Keratinocyte (primary cell): ENCODE measurements around the gene MRPS23. TPM values are rescaled to one million over a fixed set of nuclear protein-coding genes. Genes with fewer than 3 reads are reported as not detected.

Source experiments
- DNase-seq: peaks from one replicate; pipeline ENCODE4 v3.0.0-alpha.2; 2011; ENCODE audit warnings: low read depth, missing footprints, low spot score
- FAIRE-seq: peaks from 2 replicates; lab custom pipeline; 2011; peaks lifted over from hg19 to GRCh38; lab: Jason Lieb, UNC
- H2AFZ ChIP-seq: 2 replicates; pipeline ENCODE4 v1.6.0; 2012; ENCODE audit warnings: low read length, control low read depth, inconsistent platforms; ENCODE audit not compliant: control insufficient read depth
- H3K27ac ChIP-seq: 2 replicates; pipeline ENCODE4 v1.5.1; 2011; ENCODE audit warnings: low read length; ENCODE audit not compliant: control insufficient read depth, insufficient read depth
- H3K27me3 ChIP-seq: 3 replicates; pipeline ENCODE4 v1.6.0; 2011; ENCODE audit warnings: low read length; ENCODE audit not compliant: control insufficient read depth, insufficient read depth; ENCODE audit errors: extremely low read depth
- H3K36me3 ChIP-seq, 2 experiments: 2 replicates in 1 of 2; 3 replicates in 1 of 2; pipeline ENCODE4 v1.5.1; 2011; ENCODE audit warnings: low read length in 2 of 2, mild to moderate bottlenecking in 1 of 2; ENCODE audit not compliant: control insufficient read depth in 2 of 2, insufficient read depth in 2 of 2; ENCODE audit errors: extremely low read depth in 1 of 2
- H3K4me1 ChIP-seq: 3 replicates; pipeline ENCODE4 v1.5.1; 2011; ENCODE audit warnings: low read length; ENCODE audit not compliant: control insufficient read depth, insufficient read depth; ENCODE audit errors: extremely low read depth
- H3K4me2 ChIP-seq: 3 replicates; pipeline ENCODE4 v1.6.0; 2011; ENCODE audit warnings: low read depth, low read length; ENCODE audit not compliant: control insufficient read depth, insufficient read depth; ENCODE audit errors: extremely low read depth
- H3K4me3 ChIP-seq, 3 experiments: fragments of 200-600 bp in 1 of 3; sonication (generic) in 1 of 3; 2 replicates in 2 of 3; 3 replicates in 1 of 3; pipeline ENCODE4 v1.5.1; 2011 to 2016; ENCODE audit warnings: low read length in 3 of 3, mild to moderate bottlenecking in 3 of 3, control low read depth in 2 of 3, inconsistent platforms in 1 of 3, low read depth in 1 of 3, mixed read lengths in 1 of 3, mixed run types in 1 of 3, moderate library complexity in 1 of 3; ENCODE audit not compliant: control insufficient read depth in 2 of 3, insufficient read depth in 2 of 3; ENCODE audit errors: extremely low read depth in 1 of 3
- H3K79me2 ChIP-seq: 2 replicates; pipeline ENCODE4 v1.6.0; 2012; ENCODE audit warnings: low read length; ENCODE audit not compliant: control insufficient read depth, insufficient read depth
- H3K9ac ChIP-seq: 3 replicates; pipeline ENCODE4 v1.6.0; 2011; ENCODE audit warnings: low read length; ENCODE audit not compliant: control insufficient read depth, insufficient read depth; ENCODE audit errors: extremely low read depth
- H3K9me1 ChIP-seq: 3 replicates; pipeline ENCODE4 v1.6.0; 2011; ENCODE audit warnings: low read length; ENCODE audit not compliant: control insufficient read depth, insufficient read depth; ENCODE audit errors: extremely low read depth
- H3K9me3 ChIP-seq: 2 replicates; pipeline ENCODE4 v1.5.1; 2012; ENCODE audit warnings: low read depth, low read length; ENCODE audit not compliant: control insufficient read depth
- H4K20me1 ChIP-seq: 3 replicates; pipeline ENCODE4 v1.6.0; 2011; ENCODE audit warnings: low read length; ENCODE audit not compliant: control insufficient read depth, insufficient read depth; ENCODE audit errors: extremely low read depth
- CTCF ChIP-seq, 3 experiments: IDR thresholded peaks in 1 of 3; conservative IDR thresholded peaks in 1 of 3; optimal IDR thresholded peaks in 1 of 3; 2 replicates in 2 of 3; 3 replicates in 1 of 3; pipeline versions ENCODE3 to v1.5.1; 2011; ENCODE audit warnings: low read length in 3 of 3, mild to moderate bottlenecking in 3 of 3, moderate library complexity in 2 of 3, control low read depth in 1 of 3, inconsistent platforms in 1 of 3; ENCODE audit not compliant: insufficient read depth in 2 of 3; ENCODE audit errors: extremely low read depth in 1 of 3
- EZH2 ChIP-seq: IDR thresholded peaks from one replicate; pipeline ENCODE4 v1.6.1; 2012; ENCODE audit warnings: inconsistent platforms, mild to moderate bottlenecking, low read length, moderate library complexity
- dilution Hi-C: fragments of 300-500 bp; cut with MboI; formaldehyde crosslinking; loops from one replicate; pipeline ENCODE4 v1.7.0; 2020; ENCODE audit warnings: low sequenced_read_pairs; ENCODE audit not compliant: extremely low pct_ligation_motif_present
- polyA plus RNA-seq, 5 experiments: library from polyadenylated mRNA; depleted of rRNA in 3 of 5; stranded (reverse) in 3 of 5; stranded (forward) in 1 of 5; unstranded in 1 of 5; fragments of >200 nt; gene quantifications; 1 replicate in 1 of 5; 2 replicates in 3 of 5; 3 replicates in 1 of 5; pipeline versions ENCODE4 v1.2.1 to v1.2.3, GENCODE V29; 2011 to 2012; ENCODE audit warnings: missing spikeins in 2 of 5, low read depth in 1 of 5, low replicate concordance in 1 of 5

MRPS23 gene
- polyA plus RNA-seq, 1 donor (not counting 4 experiments of a cell fraction or from before 2014, with no cell fraction given), result 57.3 TPM

GRCh38 chr17:57810721-57811637, 38.9 kb downstream of the MRPS23 start:
- TF ChIP-seq CTCF (optimal IDR thresholded peaks at IDR 0.05 in 1 of 3, IDR thresholded peaks at IDR 0.05 in 1 of 3, conservative IDR thresholded peaks at IDR 0.05 in 1 of 3; ENCODE audit: extremely low read depth in 1 of 3, insufficient read depth in 2 of 3, low read length in 3 of 3) (peak in 1 of 3 experiments; percentile 3), EZH2 (no peak)
- no peaks in the 10 kb centered on the region for H4K20me1 ChIP-seq
- H3K4me2 ChIP-seq, result peak overlapping the region; percentile 45
- no peaks in the 10 kb centered on the region for H3K9me3 ChIP-seq
- peaks cover 4% of the 10 kb centered on the region for H3K27me3 ChIP-seq
- no peaks in the 10 kb centered on the region for H3K36me3 ChIP-seq
- H3K4me1 ChIP-seq, result peaks cover 19% of the 10 kb centered on the region
- no peaks in the 10 kb centered on the region for H3K9me1 ChIP-seq
- H3K79me2 ChIP-seq, result no peaks in the 10 kb centered on the region
- dilution Hi-C loops, result no loop called here
- no peak overlapping the region for H3K4me3 ChIP-seq
- FAIRE-seq (peak; percentile 61), DNase-seq (no peak)
- H3K27ac ChIP-seq, result no peak overlapping the region
- H2AFZ ChIP-seq, result peak overlapping the region; percentile 84
- peak overlapping the region; percentile 30 for H3K9ac ChIP-seq

GRCh38 chr17:57809879-57810278, 40.0 kb downstream of the MRPS23 start:
- Histone ChIP-seq H3K36me3 (no peaks in the 10 kb centered on the region), H3K4me3 (no peak overlapping the region), H2AFZ (no peak overlapping the region), H3K9ac (no peak overlapping the region), H3K9me3 (no peaks in the 10 kb centered on the region), H3K9me1 (no peaks in the 10 kb centered on the region), H3K27me3 (peaks cover 4% of the 10 kb centered on the region), H4K20me1 (no peaks in the 10 kb centered on the region), H3K27ac (no peak overlapping the region), H3K4me1 (peaks cover 19% of the 10 kb centered on the region), H3K4me2 (no peak overlapping the region), H3K79me2 (no peaks in the 10 kb centered on the region)
- FAIRE-seq (no peak), DNase-seq (no peak)
- dilution Hi-C loops, result no loop called here
- TF ChIP-seq EZH2, result no peak
- TF ChIP-seq CTCF (optimal IDR thresholded peaks at IDR 0.05 in 1 of 3, IDR thresholded peaks at IDR 0.05 in 1 of 3, conservative IDR thresholded peaks at IDR 0.05 in 1 of 3; ENCODE audit: extremely low read depth in 1 of 3, insufficient read depth in 2 of 3, low read length in 3 of 3), result no peak
